GM06990 (cell line): ENCODE measurements around the gene TNFRSF8.

Source experiments
- DNase-seq: peaks from one replicate; pipeline ENCODE4 v3.0.0-alpha.2; 2011; ENCODE audit not compliant: insufficient read length; ENCODE audit errors: extremely low read depth
- H3K27me3 ChIP-seq: replicated peaks from 2 replicates; pipeline ENCODE4 v1.6.0; 2011; ENCODE audit warnings: low read length; ENCODE audit not compliant: control insufficient read depth, insufficient read depth
- H3K36me3 ChIP-seq: 2 replicates; pipeline ENCODE4 v1.5.1; 2011; ENCODE audit warnings: low read length; ENCODE audit not compliant: control insufficient read depth, insufficient read depth
- H3K4me3 ChIP-seq: replicated peaks from 2 replicates; pipeline ENCODE4 v1.5.1; 2011; ENCODE audit warnings: low read depth, mild to moderate bottlenecking, control low read depth, low read length
- CTCF ChIP-seq: IDR thresholded peaks from 2 replicates; pipeline ENCODE4 v1.5.1; 2011; ENCODE audit warnings: low read length, control low read depth, mild to moderate bottlenecking, inconsistent platforms; ENCODE audit not compliant: insufficient read depth, poor library complexity, severe bottlenecking

The TNFRSF8 gene

DNA sequence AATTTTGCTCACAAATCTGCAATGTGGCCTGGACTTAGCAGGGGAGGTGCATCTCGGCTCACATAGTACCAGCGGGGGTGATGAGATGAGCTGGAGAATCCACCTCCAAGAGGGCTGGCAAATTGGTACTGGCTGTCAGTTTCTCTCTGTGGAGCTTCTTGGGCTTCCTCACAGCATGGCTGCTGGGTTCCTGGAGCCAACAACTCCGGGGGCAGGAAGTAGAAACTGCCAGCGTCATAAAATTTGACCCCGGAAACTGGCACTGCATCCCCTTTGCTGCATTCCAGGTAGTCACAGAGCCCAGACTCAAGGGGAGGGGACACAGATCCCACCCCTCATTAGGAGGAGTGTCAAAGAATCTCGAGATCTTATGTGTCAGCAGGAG lies 86.7 kb downstream of the TNFRSF8 start:
- no peak overlapping the region for H3K4me3 ChIP-seq
- H3K27me3 ChIP-seq = no peaks in the 10 kb centered on the region
- no peak for DNase-seq
- no peak for TF ChIP-seq CTCF
- no peaks in the 10 kb centered on the region for H3K36me3 ChIP-seq

GRCh38 chr1:12150456-12151200 lies 87.5 kb downstream of the TNFRSF8 start:
- no peak overlapping the region for H3K4me3 ChIP-seq
- peak; percentile 70 for DNase-seq

GRCh38 chr1:12151465-12151864 lies 88.4 kb downstream of the TNFRSF8 start:
- Histone ChIP-seq H3K4me3 (no peak overlapping the region), H3K27me3 (no peaks in the 10 kb centered on the region), H3K36me3 (no peaks in the 10 kb centered on the region)
- TF ChIP-seq CTCF = no peak
- DNase-seq = no peak

More at GRCh38 chr1:12150456-12151200, 87.5 kb downstream of the TNFRSF8 start:
- TF ChIP-seq CTCF = no peak
- Histone ChIP-seq H3K27me3 (no peaks in the 10 kb centered on the region), H3K36me3 (no peaks in the 10 kb centered on the region)

- H3K4me3 ChIP-seq = no peak overlapping the region
- H3K27me3 ChIP-seq = no peaks in the 10 kb centered on the region
Measured at GRCh38 chr1:12152113-12152891, 89.2 kb downstream of the TNFRSF8 start.

DNA sequence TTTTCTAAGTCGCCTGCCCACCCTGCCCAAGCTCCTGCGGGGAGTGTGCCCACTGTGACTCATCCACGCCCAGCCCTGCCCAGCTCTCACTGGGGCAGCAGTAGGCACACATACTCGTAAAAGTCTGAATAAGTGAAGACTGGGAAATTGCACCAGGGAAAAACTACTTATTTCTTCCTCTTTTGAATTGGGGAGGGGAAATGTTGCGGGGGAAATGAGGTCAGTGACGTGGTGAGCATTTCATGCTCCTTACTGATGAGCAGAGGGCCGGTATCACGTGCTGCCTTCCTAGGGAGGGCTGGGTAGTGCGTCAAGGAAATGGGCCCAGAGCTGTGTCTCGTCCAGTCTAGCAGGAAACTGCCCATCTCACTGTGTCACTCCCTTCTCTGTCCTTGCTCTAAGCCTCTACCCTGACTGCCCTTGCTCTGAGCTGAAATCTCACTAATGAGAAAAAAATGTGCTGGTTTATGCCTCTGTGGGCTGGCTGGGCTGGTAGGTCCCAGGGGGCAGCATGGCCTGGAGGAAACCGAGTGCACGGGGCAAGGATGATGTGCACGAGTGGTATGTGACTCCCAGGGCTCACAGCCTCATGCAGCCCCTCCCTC lies 90.2 kb downstream of the TNFRSF8 start:
- Histone ChIP-seq H3K36me3 (no peaks in the 10 kb centered on the region), H3K4me3 (no peak overlapping the region), H3K27me3 (no peaks in the 10 kb centered on the region)
- DNase-seq = peak; percentile 65
- TF ChIP-seq CTCF = no peak

More at GRCh38 chr1:12152113-12152891, 89.2 kb downstream of the TNFRSF8 start:
- no peak for TF ChIP-seq CTCF
- H3K36me3 ChIP-seq = no peaks in the 10 kb centered on the region
- DNase-seq = peak; percentile 73
